Stimulated activated CD4-positive, alpha-beta T cell treated with anti-CD3 and anti-CD28 coated beads, TNF-alpha, amount 100 ng/mL, for 4 hours (primary cell): ENCODE measurements around the gene TCF3.
A peak's percentile ranks its signal among the peaks of the same experiment; 100 is the strongest.
"Not testable (repeated sequence)": the region's sequence is repeated elsewhere in the genome, so short reads cannot be mapped to it uniquely, and the experiment has no call there.

Source experiments
- DNase-seq, 3 experiments: peaks; one replicate each; pipeline ENCODE4 v3.0.0-alpha.2; 2020; ENCODE audit warnings: low read depth in 3 of 3

Gene TCF3

DNA sequence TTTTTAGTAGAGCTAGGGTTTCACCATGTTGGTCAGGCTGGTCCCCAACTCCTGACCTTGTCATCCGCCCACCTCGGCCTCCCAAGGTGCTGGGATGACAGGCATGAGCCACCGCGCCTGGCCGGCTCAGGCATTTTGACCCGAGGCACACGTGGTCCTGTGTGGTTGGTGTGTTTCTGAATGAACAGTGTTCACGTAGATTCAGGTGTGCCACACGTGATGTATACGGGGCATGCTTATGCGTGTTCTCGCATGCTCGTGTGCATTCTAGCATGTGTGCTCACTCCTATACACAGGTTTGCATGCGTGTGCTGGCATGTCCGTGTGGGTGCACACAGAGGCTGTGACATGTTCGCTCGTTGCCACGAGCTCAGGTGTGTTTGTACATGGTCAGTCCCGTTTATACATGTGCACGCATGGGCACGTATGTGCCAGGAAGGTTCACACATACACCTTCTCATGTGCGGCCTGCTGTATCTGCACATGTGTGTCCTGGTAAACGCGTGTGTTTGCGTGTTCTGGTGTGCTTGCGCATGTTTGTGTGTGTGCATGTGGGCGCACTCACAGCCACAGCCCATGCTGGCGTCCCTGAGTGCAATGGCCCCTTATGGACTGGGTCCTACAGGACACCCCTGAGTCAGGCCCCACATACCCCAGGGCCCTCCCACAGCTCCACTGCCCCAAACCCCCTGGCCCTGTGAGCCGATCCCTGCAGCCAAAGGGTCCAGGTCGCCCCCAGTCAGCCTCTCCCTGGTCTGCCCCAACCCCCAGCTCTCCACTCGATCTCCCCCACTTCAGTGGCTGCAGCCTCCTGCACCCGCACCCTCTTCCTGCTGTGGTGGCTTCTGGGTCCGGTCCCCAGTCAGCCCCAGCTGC lies 20.6 kb upstream of the TCF3 start:
- DNase-seq = no peak

- DNase-seq = peak in 2 of 3 experiments; percentile 46 to 61
Measured at GRCh38 chr19:1672038-1672768, 19.8 kb upstream of the TCF3 start.

- DNase-seq = no peak
Measured at GRCh38 chr19:1671716-1672037, 19.3 kb upstream of the TCF3 start.

DNA sequence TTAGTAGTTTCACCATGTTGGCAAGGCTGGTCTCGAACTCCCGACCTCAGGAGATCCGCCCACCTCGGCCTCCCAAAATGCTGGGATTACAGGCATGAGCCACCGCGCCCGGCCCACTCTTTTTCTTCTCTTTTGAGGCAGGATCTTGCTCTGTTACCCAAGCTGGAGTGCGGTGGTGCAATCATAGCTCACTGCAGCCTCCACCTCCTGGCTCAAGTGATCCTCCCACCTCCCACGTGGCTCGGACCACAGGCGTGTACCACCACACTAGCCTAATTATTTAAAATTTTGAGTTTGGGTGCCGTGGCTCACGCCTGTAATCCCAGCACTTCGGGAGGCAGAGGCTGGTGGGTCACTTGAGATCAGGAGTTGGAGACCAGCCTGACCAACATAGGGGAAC lies 18.3 kb upstream of the TCF3 start:
- not testable (repeated sequence) for DNase-seq

DNA sequence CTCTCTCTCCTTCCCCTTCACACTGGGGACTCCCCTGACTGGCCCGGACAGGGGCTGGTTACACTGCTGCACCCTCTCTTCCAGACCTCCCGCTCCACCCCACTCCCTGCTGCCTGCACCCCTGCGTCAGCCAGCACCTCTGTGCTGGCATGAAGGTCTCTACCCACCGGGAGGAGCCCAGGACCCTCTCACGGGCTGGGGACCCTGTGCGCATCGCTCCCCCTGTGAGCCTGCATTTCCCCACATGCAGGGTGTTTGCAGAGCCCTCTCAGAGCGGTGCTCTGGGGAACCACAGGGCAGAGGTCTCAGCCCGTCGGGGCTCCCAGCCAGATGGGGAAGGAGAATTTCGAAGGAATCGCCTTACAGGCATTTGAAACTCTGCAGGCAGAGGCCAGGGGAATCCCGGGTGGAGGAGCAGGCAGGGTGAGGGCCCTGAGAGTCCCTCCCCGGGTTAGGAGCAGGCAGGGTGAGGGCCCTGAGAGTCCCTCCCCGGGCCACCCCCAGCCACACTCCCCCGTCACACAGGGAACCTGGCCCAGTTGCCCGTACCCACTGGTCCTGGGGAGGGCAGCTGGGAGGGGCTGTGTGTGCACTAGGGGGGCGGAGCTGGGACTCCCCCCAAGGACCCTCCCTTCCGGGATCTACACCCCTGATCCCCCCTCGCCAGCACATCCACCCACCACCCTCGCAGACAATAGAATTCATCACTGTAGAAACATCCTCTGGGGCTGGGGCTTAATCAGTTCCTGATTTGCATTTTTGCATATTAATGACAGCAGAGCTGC lies 16.3 kb upstream of the TCF3 start:
- no peak for DNase-seq

DNA sequence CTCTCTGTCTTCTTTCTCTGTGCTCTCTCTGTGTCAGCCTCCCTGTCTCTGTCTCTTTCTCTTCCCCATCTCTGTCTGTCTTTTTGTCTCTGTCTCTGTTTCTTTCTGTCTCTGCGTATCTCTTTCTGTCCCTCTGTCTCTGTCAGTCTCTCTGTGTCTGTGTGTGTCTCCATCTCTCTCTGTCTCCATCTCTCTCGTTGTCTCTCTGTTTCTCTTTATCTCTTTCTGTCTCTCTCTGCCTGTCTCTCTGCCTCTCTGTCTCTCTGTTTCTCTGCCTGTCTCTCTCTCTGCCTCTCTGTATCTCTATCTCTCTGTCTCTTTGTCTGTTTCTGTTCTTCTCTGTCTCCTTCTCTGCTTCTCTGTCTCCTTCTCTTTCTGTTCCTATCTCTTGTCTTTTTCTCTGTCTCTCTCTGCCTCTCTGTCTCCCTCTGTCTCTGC lies 15.7 kb upstream of the TCF3 start:
- no peak for DNase-seq

DNA sequence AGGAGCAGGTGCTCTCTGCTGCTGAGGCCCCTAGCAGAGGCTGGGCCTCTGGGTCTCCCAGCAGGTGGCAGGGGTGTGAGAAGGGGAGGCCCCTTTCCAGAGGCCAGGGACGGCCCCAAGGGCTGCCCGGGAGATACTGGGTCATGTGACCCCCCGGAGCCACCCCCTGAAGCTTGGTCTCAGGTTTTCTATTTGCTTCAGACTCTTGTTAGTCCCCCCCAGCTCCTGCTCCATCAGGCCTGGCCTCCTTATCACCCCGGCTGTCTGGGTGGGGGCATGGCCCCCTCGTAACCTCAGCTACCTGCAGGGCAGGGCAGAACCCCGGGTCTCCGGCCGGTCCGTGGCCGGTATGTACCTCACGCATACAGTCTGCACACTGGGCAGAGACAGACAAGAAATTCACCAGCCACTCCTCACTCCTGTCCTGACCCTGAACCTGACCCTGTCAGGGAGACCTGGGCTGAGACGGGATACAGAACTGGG lies 13.2 kb upstream of the TCF3 start:
- DNase-seq = no peak

GRCh38 chr19:1663852-1664251 lies 11.4 kb upstream of the TCF3 start:
- no peak for DNase-seq

DNA sequence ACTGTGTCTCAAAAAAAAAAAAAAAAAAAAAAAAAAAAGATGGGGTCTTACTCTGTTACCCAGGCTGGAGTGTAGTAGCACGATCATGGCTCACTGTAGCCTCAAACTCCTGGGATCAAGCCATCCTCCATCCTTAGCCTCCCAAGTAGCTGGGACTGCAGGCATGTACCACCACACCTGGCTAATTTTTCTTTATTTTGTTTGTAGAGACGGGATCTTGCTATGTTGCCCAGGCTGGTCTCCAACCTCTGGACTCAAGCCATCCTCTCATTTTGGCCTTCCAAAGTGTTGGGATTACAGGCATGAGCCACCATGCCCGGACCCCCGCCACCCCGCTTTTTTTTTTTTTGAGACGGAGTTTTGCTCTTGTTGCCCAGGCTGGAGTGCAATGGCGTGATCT lies 10.8 kb upstream of the TCF3 start:
- not testable (repeated sequence) for DNase-seq

- no peak for DNase-seq
Measured at GRCh38 chr19:1661995-1662394, 9.6 kb upstream of the TCF3 start.

DNA sequence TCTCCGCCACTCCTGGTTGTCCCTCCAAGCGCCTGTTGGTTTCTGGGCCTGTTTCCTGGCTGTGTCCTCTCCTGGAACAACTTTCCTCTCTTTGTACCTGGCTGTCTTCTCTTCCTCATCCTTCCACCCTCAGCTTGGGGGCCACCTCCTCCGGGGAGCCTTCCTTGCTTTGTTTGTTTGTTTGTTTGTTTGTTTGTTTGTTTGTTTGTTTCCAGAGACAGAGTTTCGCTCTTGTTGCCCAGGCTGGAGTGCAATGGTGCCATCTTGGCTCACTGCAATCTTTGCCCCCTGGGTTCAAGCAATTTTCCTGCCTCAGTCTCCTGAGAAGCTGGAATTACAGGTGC lies 6.6 kb upstream of the TCF3 start:
- DNase-seq = no peak

DNA sequence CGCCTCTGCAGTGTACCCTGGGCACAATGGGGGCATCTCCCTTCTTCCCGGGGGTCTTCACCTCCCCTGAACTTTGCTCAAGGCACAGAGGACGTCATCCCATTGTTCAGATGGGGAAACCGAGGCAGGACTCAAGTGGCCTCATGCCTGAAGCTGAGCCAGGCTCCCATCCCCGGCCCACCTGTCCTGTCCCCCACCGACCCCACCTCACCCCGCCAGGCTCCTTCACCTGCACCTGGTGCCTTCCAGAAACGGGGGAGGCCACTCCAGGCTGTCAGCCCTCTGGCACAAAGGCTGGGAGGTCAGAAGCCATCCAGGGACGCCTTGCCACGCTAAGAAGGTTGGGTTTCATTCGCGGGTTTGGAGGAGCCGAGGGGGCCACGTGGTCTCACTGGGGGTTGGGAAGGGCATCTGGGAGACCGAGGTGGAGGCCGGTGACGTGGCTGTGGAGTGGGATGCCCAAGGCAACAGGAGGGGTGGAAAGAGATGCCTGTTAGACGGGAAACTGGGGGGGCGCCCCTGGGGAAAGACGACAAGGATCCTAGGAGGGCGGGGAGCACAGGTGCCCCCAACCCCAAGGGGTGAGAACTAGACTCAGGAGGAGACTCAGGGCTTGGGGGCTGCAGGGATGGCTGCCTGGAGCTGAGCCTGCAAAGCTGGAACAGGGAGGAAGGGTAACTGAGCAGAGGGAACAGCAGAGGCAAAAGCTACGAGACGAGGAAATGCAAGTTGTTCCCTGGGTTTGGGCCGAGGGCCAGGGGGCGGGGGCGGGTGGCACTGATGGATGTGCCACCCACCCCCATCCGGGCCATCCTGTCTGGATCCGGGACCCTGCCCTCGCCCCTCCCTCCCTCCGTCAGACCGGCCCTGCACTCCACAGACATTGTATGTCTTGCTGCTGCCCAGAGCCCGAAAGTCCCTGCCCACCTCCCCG lies 6.0 kb upstream of the TCF3 start:
- no peak for DNase-seq

DNA sequence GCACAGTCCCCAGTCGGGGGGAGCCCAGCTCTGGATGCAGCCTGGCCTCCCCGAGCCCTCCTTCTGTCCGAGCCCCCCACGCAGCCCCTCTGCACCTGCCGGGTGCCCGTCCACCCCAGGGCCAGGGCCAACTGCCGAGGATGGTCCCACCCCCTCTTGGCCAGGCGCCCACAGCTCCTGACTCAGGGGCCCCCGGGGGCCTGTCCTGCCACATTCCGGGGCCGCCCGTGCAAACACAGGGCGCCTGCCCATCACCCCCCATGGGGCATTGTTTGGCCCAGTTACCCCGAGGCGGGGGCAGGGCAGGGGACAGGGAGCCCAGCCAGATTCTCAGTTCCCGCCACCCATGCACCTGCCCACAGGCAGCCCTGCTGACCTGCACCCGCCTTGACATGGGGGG lies 5.3 kb upstream of the TCF3 start:
- DNase-seq = no peak

- no peak for DNase-seq
Measured at GRCh38 chr19:1656988-1657536, 4.6 kb upstream of the TCF3 start.

DNA sequence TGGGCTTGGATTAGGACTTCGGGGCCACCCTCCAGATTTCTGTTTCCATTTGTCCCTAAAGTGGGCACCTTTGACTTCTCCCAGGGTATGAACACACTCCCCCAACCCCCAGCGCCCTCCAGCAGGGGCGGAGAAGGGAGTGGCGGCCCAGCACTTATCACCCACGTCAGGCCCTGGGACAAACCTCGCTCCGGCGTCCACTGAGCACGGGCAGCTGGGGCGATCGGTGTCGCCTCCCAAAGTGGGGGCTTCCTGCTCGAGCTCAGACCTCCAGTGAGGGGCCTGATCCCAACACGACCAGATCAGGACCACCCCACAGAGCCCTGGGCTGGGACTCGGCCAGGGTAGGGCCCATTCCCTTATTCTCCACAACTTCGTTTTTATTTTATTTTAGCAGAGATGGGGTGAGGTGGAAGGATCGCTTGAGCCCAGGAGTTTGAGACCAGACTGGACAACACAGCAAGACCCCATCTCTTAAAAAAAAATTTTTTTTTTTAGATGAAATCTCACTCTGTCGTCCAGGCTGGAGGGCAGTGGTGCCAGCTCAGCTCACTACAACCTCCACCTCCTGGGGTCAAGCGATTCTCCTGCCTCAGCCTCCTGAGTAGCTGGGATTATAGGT lies 3.7 kb upstream of the TCF3 start:
- DNase-seq = no peak

DNA sequence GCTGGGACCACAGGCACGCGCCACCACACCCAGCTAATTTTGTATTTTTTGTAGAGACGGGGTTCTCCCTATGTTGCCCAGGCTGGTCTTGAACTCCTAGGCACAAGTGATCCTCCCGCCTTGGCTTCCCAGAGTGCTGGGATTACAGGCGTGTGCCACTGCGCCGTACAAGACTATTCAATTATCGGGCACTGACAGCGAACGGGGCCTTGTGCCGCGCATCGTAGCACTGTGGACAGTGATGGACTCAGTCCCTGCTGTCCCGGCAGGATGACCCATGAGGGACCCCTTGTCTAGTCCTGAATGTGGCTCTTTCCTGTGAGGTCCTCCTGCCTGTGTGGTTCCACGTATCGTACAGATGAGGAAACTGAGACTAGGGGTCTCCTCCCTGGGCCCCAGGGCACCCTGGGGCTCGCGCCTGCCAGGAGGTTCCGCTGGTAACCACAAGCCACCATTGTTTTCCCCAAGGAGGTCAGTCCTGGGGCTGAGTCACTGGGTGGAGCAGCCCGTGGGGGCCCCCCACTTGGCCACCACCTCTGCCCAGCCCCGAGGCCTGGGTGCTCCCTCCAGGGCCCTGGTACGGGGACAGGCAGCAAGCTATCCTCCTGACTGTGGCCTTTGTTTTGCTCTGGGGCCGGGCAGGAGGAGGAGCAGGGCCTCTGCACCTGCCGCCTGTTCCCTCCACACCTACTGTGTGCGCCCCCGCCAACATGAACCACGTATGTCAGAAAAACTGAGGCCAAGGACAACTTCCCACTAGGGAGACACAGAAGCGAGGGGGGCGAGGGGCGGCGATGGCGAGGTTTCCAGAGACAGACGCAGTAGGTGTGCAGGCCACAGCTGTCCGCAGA lies 2.9 kb upstream of the TCF3 start:
- no peak for DNase-seq

DNA sequence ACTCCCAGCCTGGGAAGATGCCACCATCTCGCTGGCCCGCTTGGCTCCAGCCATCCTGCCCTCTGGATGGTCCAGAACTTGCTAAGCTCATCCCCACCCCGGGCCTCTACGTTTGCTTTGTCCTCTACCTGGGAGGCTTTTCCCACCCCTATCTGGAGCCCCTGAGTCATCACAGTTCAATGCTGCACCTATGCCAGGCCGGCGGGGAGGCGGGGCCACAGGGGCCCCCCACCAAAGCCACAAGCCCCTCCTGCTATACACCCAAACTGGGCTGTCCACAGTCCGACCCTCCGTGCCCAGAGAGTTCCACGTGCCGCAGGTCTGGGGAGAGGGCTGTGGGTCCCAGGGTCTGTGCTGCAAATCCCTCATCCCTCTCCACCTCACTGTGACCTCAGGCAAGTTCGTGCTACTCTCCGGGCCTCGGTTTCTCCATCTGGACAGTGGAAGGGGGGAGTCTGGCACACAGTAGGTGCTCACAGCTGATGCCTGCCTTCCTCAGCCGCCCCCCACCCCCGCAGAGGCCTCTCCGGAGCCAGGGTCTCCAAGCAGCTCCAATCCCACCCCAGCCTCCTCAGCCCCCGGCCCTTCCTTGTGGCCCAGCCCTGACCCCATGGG lies 1.9 kb upstream of the TCF3 start:
- DNase-seq = no peak

DNA sequence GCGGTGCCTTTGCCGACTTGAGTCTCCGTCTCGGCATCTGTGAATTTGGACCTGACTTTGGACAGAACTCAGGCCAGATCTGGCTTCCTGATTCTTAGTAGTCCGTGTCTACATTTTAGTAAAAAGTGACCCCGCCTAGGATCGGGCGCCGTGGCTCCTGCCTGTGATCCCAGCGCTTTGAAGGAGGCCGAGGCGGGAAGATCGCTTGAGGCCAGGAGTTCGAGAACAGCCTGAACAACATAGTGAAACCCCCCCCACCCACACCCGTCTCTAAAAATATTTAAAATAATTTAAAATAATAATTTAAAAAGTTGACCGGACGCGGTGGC lies 849 bp upstream of the TCF3 start:
- no peak for DNase-seq

DNA sequence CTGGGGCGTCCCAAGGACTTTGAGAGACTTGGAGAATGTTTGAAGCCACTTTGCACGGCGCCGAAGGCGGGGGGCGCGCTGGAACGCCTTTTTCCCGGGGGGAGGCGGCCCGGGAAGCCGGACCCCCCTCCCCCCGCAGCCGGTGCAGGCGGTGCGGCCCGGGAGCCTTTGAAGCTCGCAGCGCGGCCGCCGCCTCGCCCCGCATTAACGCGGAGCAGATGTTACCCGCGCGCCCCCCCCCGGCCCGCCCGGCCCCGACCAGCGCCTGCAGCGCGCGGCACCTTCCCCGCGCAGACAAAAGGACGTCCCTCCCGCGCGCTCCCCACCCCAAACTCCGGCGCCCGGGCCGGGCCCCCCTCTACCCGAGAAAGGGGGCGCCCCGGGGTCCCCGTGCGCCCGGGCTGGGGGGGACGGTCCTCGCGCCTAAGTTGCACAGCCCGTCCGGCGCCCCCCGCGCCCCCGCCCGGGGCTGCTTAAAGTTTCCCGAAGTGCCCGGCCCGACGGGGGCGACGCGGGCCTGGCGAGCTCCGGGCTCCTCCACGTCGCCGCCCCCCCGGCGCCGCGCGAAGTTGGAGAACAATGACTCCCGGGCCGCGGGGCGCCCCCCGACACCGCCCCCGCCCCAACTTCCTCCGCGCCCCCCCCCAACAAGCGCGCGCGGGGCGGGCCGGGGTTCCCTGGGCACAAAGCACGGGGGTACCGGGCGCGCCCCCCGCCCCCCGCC lies 685 bp downstream of the TCF3 start:
- peak in 2 of 3 experiments; percentile 27 to 44 for DNase-seq
